K562 (cell line): ENCODE measurements around the gene TM7SF2. TPM values are rescaled to one million over a fixed set of nuclear protein-coding genes. Genes with fewer than 3 reads are reported as not detected.

Experiments used
- AFF1 ChIP-seq, 2 experiments: fragments of 450-650 bp; IDR thresholded peaks; 2 replicates each; pipeline ENCODE4 v1.6.1; 2018; ENCODE audit warnings: mild to moderate bottlenecking in 2 of 2, low read depth in 1 of 2; ENCODE audit not compliant: partially characterized antibody in 2 of 2
- ARID3A ChIP-seq: IDR thresholded peaks from 2 replicates; pipeline ENCODE4 v1.6.1; 2012; ENCODE audit warnings: low read depth, low read length, improper control_type of control experiment, borderline replicate concordance
- BCL6 ChIP-seq: fragments of 250-450 bp; sonication (Bioruptor Pico); IDR thresholded peaks from 2 replicates; pipeline ENCODE4 v1.4.0; 2020
- CGGBP1 ChIP-seq: fragments of 250-450 bp; sonication (Bioruptor Pico); IDR thresholded peaks from 2 replicates; pipeline ENCODE4 v1.9.0; 2021; ENCODE audit warnings: mild to moderate bottlenecking
- CHAMP1 ChIP-seq: fragments of 450-650 bp; IDR thresholded peaks from 2 replicates; pipeline ENCODE4 v1.6.1; 2016; ENCODE audit warnings: mild to moderate bottlenecking
- HMG20A ChIP-seq: fragments of 450-650 bp; formaldehyde crosslinking; conservative IDR thresholded peaks from 2 replicates; pipeline ENCODE4 v1.4.0; 2020; ENCODE audit warnings: mild to moderate bottlenecking, mixed read lengths
- HSF4 ChIP-seq: fragments of 250-450 bp; sonication (Bioruptor Pico); IDR thresholded peaks from 2 replicates; pipeline ENCODE4 v2.1.2; 2022; ENCODE audit warnings: mild to moderate bottlenecking, moderate library complexity, borderline replicate concordance
- MYC ChIP-seq, 2 experiments: fragments of 250-450 bp in 1 of 2; sonication (Bioruptor Pico) in 1 of 2; IDR thresholded peaks; 2 replicates each; pipeline versions ENCODE4 v1.5.1 to v1.6.1; 2012 to 2021; ENCODE audit warnings: low read depth in 2 of 2, borderline replicate concordance in 1 of 2, improper control_type of control experiment in 1 of 2, low read length in 1 of 2, mild to moderate bottlenecking in 1 of 2, moderate library complexity in 1 of 2
- RNF2 ChIP-seq: sonication (generic); IDR thresholded peaks from 2 replicates; pipeline ENCODE4 v1.6.1; 2016
- THAP7 ChIP-seq: fragments of 250-450 bp; sonication (Bioruptor Pico); IDR thresholded peaks from 2 replicates; pipeline ENCODE4 v1.5.0; 2021
- WHSC1 ChIP-seq: IDR thresholded peaks from one replicate; pipeline ENCODE4 v1.6.1; 2012; ENCODE audit warnings: low read length, control low read depth, inconsistent platforms
- ZNF212 ChIP-seq: fragments of 450-650 bp; formaldehyde crosslinking; IDR thresholded peaks from 2 replicates; pipeline ENCODE4 v1.4.0; 2020; ENCODE audit warnings: mild to moderate bottlenecking
- ZNF280A ChIP-seq: fragments of 450-650 bp; IDR thresholded peaks from 2 replicates; pipeline ENCODE4 v1.6.1; 2018; ENCODE audit warnings: mild to moderate bottlenecking, low read depth; ENCODE audit not compliant: partially characterized antibody
- ZNF589 ChIP-seq: fragments of 200-800 bp; sonication (Bioruptor generic); IDR thresholded peaks from 2 replicates; pipeline ENCODE4 v1.6.1; 2016; ENCODE audit warnings: low read depth, missing genetic modification characterization, missing compliant biosample characterization
- ZNF717 ChIP-seq: fragments of 250-450 bp; sonication (Bioruptor Pico); IDR thresholded peaks from 2 replicates; pipeline ENCODE4 v1.5.0; 2021
- polyA plus RNA-seq, 8 experiments: library from polyadenylated mRNA; depleted of rRNA in 4 of 8; stranded (reverse) in 5 of 8; unstranded in 3 of 8; fragments of >200 nt; fragmentation: Nextera tagmentation in 2 of 8; fragmentation: Illumina TruSeq in 1 of 8; extraction: Ambion mirVana in 2 of 8; extraction: Trizol in 1 of 8; gene quantifications; 2 replicates each; pipeline versions ENCODE4 v1.2.1 to v1.2.3, GENCODE V29; 2011 to 2014; ENCODE audit warnings: inconsistent platforms in 1 of 8, missing spikeins in 1 of 8
- total RNA-seq, 7 experiments: library from RNA; depleted of rRNA in 6 of 7; stranded (reverse); fragments of >200 nt in 6 of 7; fragmentation: Illumina TruSeq in 2 of 7; extraction: Trizol in 2 of 7; gene quantifications; 2 replicates each; pipeline versions ENCODE4 v1.2.1 to v1.2.3, GENCODE V29; 2011 to 2021; ENCODE audit warnings: low replicate concordance in 1 of 7

The TM7SF2 gene
- total and polyA plus RNA-seq, 9 of the 15 experiments (the other 6 are each of a cell fraction or from before 2014, with no cell fraction given) = 1.2 to 22.0 (median 14.3) TPM

- TF ChIP-seq CHAMP1 = no peak
- TF ChIP-seq THAP7 (CRISPR knock-in tag) = 0 out of 2 replicates have a peak, but pooled peaks have one; percentile 13
- no peak for TF ChIP-seq CGGBP1 (CRISPR knock-in tag)
- TF ChIP-seq AFF1 (IDR thresholded peaks at IDR 0.05; ENCODE audit: low read depth in 1 of 2, partially characterized antibody in 2 of 2) = no peak
- no peak for TF ChIP-seq ZNF589
- 0 out of 2 replicates have a peak, but pooled peaks have one; percentile 24 for TF ChIP-seq RNF2
- peak; percentile 91 for TF ChIP-seq MYC (IDR thresholded peaks at IDR 0.05; ENCODE audit: low read depth, low read length)
- peak; percentile 81 for TF ChIP-seq MYC (CRISPR knock-in tag; IDR thresholded peaks at IDR 0.05; ENCODE audit: borderline replicate concordance, low read depth)
- TF ChIP-seq WHSC1 = no peak
- TF ChIP-seq ZNF212 (CRISPR knock-in tag) = no peak
- TF ChIP-seq HMG20A (CRISPR knock-in tag) = no peak
- TF ChIP-seq HSF4 (CRISPR knock-in tag) = no peak
- TF ChIP-seq ZNF717 (CRISPR knock-in tag) = no peak
- no peak for TF ChIP-seq BCL6 (CRISPR knock-in tag)
- no peak for TF ChIP-seq ZNF280A
- no peak for TF ChIP-seq ARID3A
Observed at GRCh38 chr11:65117206-65118096, 5.8 kb downstream of the TM7SF2 start, which contains the start of gene ZNHIT2 (continued).
